Natural killer cell (primary cell): ENCODE measurements around the gene FABP1. TPM values are rescaled to one million over a fixed set of nuclear protein-coding genes. Genes with fewer than 3 reads are reported as not detected.

Experiments
- ATAC-seq, 3 donors: fragments of 150-1000 bp in 2 of 3; fragments of 200-7000 bp in 1 of 3; cut with Tn5 transposase; 1 replicate in 1 of 3; 2 replicates in 2 of 3; pipeline ENCODE4 v1.10.0; 2021; ENCODE audit warnings: mild to moderate bottlenecking in 2 of 3, moderate library complexity in 2 of 3
- DNase-seq, 2 donors: peaks; one replicate each; pipeline versions ENCODE4 v3.0.0 to v3.0.0-alpha.2; 2013 to 2021; ENCODE audit warnings: mixed read lengths in 1 of 2
- H3K27ac ChIP-seq: one replicate; pipeline ENCODE4 v1.5.1; 2013; ENCODE audit warnings: mild to moderate bottlenecking, low read length
- H3K27me3 ChIP-seq: one replicate; pipeline ENCODE4 v1.6.1; 2013; ENCODE audit warnings: low read length; ENCODE audit not compliant: control insufficient read depth, insufficient read depth
- H3K36me3 ChIP-seq: one replicate; pipeline ENCODE4 v1.6.1; 2013; ENCODE audit warnings: low read length; ENCODE audit not compliant: control insufficient read depth, insufficient read depth
- H3K4me1 ChIP-seq: one replicate; pipeline ENCODE4 v1.6.1; 2013; ENCODE audit warnings: low read length; ENCODE audit not compliant: control insufficient read depth, insufficient read depth
- H3K4me3 ChIP-seq: one replicate; pipeline ENCODE4 v1.5.1; 2013; ENCODE audit warnings: low read length
- H3K9me3 ChIP-seq: one replicate; pipeline ENCODE4 v1.6.1; 2013; ENCODE audit warnings: low read length; ENCODE audit not compliant: control insufficient read depth, insufficient read depth
- H3K27ac Mint-ChIP-seq, 2 donors: one replicate each; pipeline ENCODE4 v1.8.0; 2022; ENCODE audit warnings: mild to moderate bottlenecking in 2 of 2, mixed read lengths in 2 of 2, moderate library complexity in 1 of 2
- H3K27me3 Mint-ChIP-seq, 2 donors: one replicate each; pipeline ENCODE4 v1.8.0; 2022; ENCODE audit warnings: low read depth in 2 of 2, mixed read lengths in 2 of 2
- H3K36me3 Mint-ChIP-seq: one replicate; pipeline ENCODE4 v1.8.0; 2022; ENCODE audit warnings: mixed read lengths
- H3K4me1 Mint-ChIP-seq, 2 donors: one replicate each; pipeline ENCODE4 v1.8.0; 2022; ENCODE audit warnings: mixed read lengths in 2 of 2
- H3K4me3 Mint-ChIP-seq: one replicate; pipeline ENCODE4 v1.8.0; 2022; ENCODE audit warnings: mild to moderate bottlenecking, moderate library complexity, mixed read lengths
- H3K9me3 Mint-ChIP-seq, 2 donors: one replicate each; pipeline ENCODE4 v1.8.0; 2022; ENCODE audit warnings: mixed read lengths in 2 of 2
- CTCF ChIP-seq: fragments of 200-600 bp; IDR thresholded peaks from one replicate; pipeline ENCODE4 v1.8.0; 2022; ENCODE audit warnings: antibody characterized with exemption
- WGBS: methylation state at CpG from one replicate; pipeline ENCODE4 v1.1.7; 2013; ENCODE audit warnings: missing lambda C conversion rate; ENCODE audit not compliant: insufficient coverage; 5-methylcytosine and 5-hydroxymethylcytosine counted together
- intact Hi-C: fragments of 100-400 bp; cut with micrococcal nuclease; formaldehyde crosslinking; loops from one replicate; pipeline ENCODE4 v1.14.2; 2022
- total RNA-seq, 4 donors: library from RNA; stranded (reverse); fragments of 120-200 nt in 1 of 4; gene quantifications; one replicate each; pipeline versions ENCODE4 v1.2.3 to v1.2.4, GENCODE V29; 2013 to 2022

Gene FABP1
- total RNA-seq, 3 donors from 2014 or later (not counting 1 experiment from before 2014, with no cell fraction given), result not detected

GRCh38 chr2:88144271-88144670, 16.4 kb upstream of the FABP1 start:
- 87% methylated on average over 1 of the region's 1 CpG for WGBS
- Mint-ChIP-seq H3K27me3 (peaks cover 22 to 48% of the 10 kb centered on the region in 2 donors), H3K27ac (no peak overlapping the region), H3K4me1 (no peaks in the 10 kb centered on the region), H3K9me3 (peaks cover 5 to 7% of the 10 kb centered on the region in 2 donors), H3K4me3 (no peak overlapping the region), H3K36me3 (peaks cover 21% of the 10 kb centered on the region)
- no peaks in the 10 kb centered on the region for H3K4me1 ChIP-seq
- no peak overlapping the region for H3K27ac ChIP-seq
- no peak for DNase-seq
- intact Hi-C loops, result no loop called here
- H3K4me3 ChIP-seq, result no peak overlapping the region
- no peak for ATAC-seq
- no peaks in the 10 kb centered on the region for H3K27me3 ChIP-seq
- TF ChIP-seq CTCF, result no peak
- H3K36me3 ChIP-seq, result no peaks in the 10 kb centered on the region
- peaks cover 9% of the 10 kb centered on the region for H3K9me3 ChIP-seq

- H3K4me1 ChIP-seq, result no peaks in the 10 kb centered on the region
- Mint-ChIP-seq H3K4me3 (no peak overlapping the region), H3K27ac (no peak overlapping the region), H3K36me3 (peaks cover 8% of the 10 kb centered on the region), H3K9me3 (no peaks in the 10 kb centered on the region), H3K27me3 (peaks cover 22 to 49% of the 10 kb centered on the region in 2 donors), H3K4me1 (no peaks in the 10 kb centered on the region)
- no peak for TF ChIP-seq CTCF
- no peak for DNase-seq
- H3K27ac ChIP-seq, result no peak overlapping the region
- WGBS, result 94% methylated on average over 2 of the region's 2 CpGs
- no peak overlapping the region for H3K4me3 ChIP-seq
- intact Hi-C loops, result no loop called here
- H3K36me3 ChIP-seq, result no peaks in the 10 kb centered on the region
- H3K27me3 ChIP-seq, result no peaks in the 10 kb centered on the region
- no peak for ATAC-seq
- H3K9me3 ChIP-seq, result no peaks in the 10 kb centered on the region
Observed at GRCh38 chr2:88141952-88142351, 14.1 kb upstream of the FABP1 start.

- intact Hi-C loops, result no loop called here
- H3K27ac ChIP-seq, result no peak overlapping the region
- Mint-ChIP-seq H3K36me3 (peaks cover 8% of the 10 kb centered on the region), H3K27me3 (peaks cover 22 to 56% of the 10 kb centered on the region in 2 donors), H3K9me3 (no peaks in the 10 kb centered on the region), H3K27ac (no peak overlapping the region), H3K4me3 (no peak overlapping the region), H3K4me1 (no peaks in the 10 kb centered on the region)
- H3K4me3 ChIP-seq, result no peak overlapping the region
- 84% methylated on average over 5 of the region's 6 CpGs for WGBS
- DNase-seq, result no peak
- H3K9me3 ChIP-seq, result no peaks in the 10 kb centered on the region
- no peaks in the 10 kb centered on the region for H3K4me1 ChIP-seq
- no peak for ATAC-seq
- H3K27me3 ChIP-seq, result no peaks in the 10 kb centered on the region
- no peak for TF ChIP-seq CTCF
- no peaks in the 10 kb centered on the region for H3K36me3 ChIP-seq
Observed at GRCh38 chr2:88139804-88140203, 11.9 kb upstream of the FABP1 start.

GRCh38 chr2:88139203-88139702, 11.4 kb upstream of the FABP1 start:
- Mint-ChIP-seq H3K4me1 (no peaks in the 10 kb centered on the region), H3K4me3 (no peak overlapping the region), H3K27me3 (peaks cover 22 to 58% of the 10 kb centered on the region in 2 donors), H3K36me3 (peaks cover 8% of the 10 kb centered on the region), H3K9me3 (no peaks in the 10 kb centered on the region), H3K27ac (no peak overlapping the region)
- TF ChIP-seq CTCF, result no peak
- Histone ChIP-seq H3K4me1 (no peaks in the 10 kb centered on the region), H3K9me3 (no peaks in the 10 kb centered on the region), H3K36me3 (no peaks in the 10 kb centered on the region), H3K27me3 (no peaks in the 10 kb centered on the region), H3K4me3 (no peak overlapping the region), H3K27ac (no peak overlapping the region)
- no peak for ATAC-seq
- DNase-seq, result no peak
- intact Hi-C loops, result no loop called here
- 67% methylated on average over 1 of the region's 2 CpGs for WGBS
